GM18867 (cell line): ENCODE data around the gene ARTN.

Experiments
- ATAC-seq: cut with Tn5 transposase; IDR thresholded peaks from one replicate; pipeline ENCODE4 v1.9.1; 2021; ENCODE audit warnings: mild to moderate bottlenecking, moderate library complexity; ENCODE audit not compliant: unreplicated experiment

The ARTN gene

GRCh38 chr1:43933386-43934100 lies at the start of gene ARTN:
Gene ARTN, plus strand, starts transcription at chr1:43933801. Its CDS starts 1,856 bp downstream, at chr1:43935657.
- ATAC-seq, result no peak

- no peak for ATAC-seq
Measured at GRCh38 chr1:43885279-43885801, 48.3 kb upstream of the ARTN start.

- no peak for ATAC-seq
Measured at GRCh38 chr1:43887748-43888147, 45.9 kb upstream of the ARTN start.

- no peak for ATAC-seq
Measured at GRCh38 chr1:43890815-43891214, 42.8 kb upstream of the ARTN start.

GRCh38 chr1:43893006-43893405 lies 40.6 kb upstream of the ARTN start:
- ATAC-seq, result no peak

- no peak for ATAC-seq
Measured at GRCh38 chr1:43898981-43899380, 34.6 kb upstream of the ARTN start.

GRCh38 chr1:43900386-43900785 lies 33.2 kb upstream of the ARTN start:
- ATAC-seq, result no peak

- ATAC-seq, result no peak
Measured at GRCh38 chr1:43901196-43901961, 32.2 kb upstream of the ARTN start.

- no peak for ATAC-seq
Measured at GRCh38 chr1:43902058-43902831, 31.4 kb upstream of the ARTN start.

GRCh38 chr1:43904660-43905551 lies 28.7 kb upstream of the ARTN start:
- ATAC-seq, result no peak

- no peak for ATAC-seq
Measured at GRCh38 chr1:43908226-43908625, 25.4 kb upstream of the ARTN start.

- no peak for ATAC-seq
Measured at GRCh38 chr1:43908858-43909257, 24.7 kb upstream of the ARTN start.

GRCh38 chr1:43910343-43910742 lies 23.3 kb upstream of the ARTN start:
- no peak for ATAC-seq

GRCh38 chr1:43912607-43913006 lies 21.0 kb upstream of the ARTN start:
- no peak for ATAC-seq

- no peak for ATAC-seq
Measured at GRCh38 chr1:43913051-43913501, 20.5 kb upstream of the ARTN start.

- ATAC-seq, result no peak
Measured at GRCh38 chr1:43913666-43914360, 19.8 kb upstream of the ARTN start.

GRCh38 chr1:43914576-43915525 lies 18.8 kb upstream of the ARTN start:
- ATAC-seq, result no peak

GRCh38 chr1:43919906-43920305 lies 13.7 kb upstream of the ARTN start:
- no peak for ATAC-seq

- ATAC-seq, result no peak
Measured at GRCh38 chr1:43921022-43921421, 12.6 kb upstream of the ARTN start.
